ENCODE measurements around the gene ANKRD33B. TPM values are rescaled to one million over a fixed set of nuclear protein-coding genes. Genes with fewer than 3 reads are reported as not detected.
A peak's percentile ranks its signal among the peaks of the same experiment; 100 is the strongest.

The ANKRD33B gene
- total RNA-seq, 1 donor from 2014 or later = 2.1 TPM

- DNase-seq (ENCODE audit: low read depth in 2 of 2) = peak in 1 of 2 donors; percentile 86
Observed at GRCh38 chr5:10655161-10655971, 91.5 kb downstream of the ANKRD33B start.

DNA sequence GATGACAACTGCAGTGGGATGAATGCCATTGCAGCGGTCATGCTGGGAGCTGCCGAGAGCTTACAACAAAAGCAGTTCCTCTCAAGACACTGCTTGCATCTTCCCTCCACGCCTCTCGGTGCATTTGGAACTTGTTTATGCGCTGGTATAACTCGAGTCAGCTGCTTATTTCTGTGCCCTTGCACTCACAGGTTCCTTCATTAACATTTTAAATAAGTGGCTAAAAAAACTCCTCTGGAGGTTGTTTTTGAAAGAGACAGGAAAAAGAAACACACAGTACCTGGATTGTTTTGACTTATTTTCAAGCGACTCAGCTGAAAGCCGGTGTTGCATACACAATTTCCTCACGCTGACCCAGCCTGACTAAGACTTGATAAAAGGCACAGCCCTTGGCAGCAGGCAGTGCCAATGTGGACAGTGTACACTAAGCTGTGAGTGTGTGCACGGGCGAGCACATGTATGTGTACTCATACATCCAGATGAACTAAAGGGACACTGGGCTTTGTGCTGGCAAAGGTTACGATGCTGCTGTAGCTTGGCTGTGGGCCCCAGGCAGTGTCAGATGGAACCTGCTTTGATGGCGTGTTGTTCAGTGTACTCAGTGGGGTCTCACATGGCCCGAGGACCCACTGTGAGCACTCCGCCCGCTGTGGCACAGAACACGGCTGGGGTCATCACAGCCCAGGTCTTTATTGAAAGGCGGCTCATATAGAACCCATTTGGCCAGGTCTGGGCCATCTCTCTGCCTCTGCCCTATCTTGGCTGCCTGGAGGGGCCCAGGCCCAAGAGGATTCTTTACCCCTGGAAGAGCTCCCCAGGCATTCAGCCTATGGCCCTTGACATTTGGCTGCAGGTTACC, 92.3 kb downstream of the ANKRD33B start:
- peak in 1 of 2 donors; percentile 52 for DNase-seq (ENCODE audit: low read depth in 2 of 2)

GRCh38 chr5:10658265-10658664, 94.4 kb downstream of the ANKRD33B start:
- DNase-seq (ENCODE audit: low read depth in 2 of 2) = no peak

GRCh38 chr5:10660135-10660534, 96.3 kb downstream of the ANKRD33B start:
- DNase-seq (ENCODE audit: low read depth in 2 of 2) = no peak

DNA sequence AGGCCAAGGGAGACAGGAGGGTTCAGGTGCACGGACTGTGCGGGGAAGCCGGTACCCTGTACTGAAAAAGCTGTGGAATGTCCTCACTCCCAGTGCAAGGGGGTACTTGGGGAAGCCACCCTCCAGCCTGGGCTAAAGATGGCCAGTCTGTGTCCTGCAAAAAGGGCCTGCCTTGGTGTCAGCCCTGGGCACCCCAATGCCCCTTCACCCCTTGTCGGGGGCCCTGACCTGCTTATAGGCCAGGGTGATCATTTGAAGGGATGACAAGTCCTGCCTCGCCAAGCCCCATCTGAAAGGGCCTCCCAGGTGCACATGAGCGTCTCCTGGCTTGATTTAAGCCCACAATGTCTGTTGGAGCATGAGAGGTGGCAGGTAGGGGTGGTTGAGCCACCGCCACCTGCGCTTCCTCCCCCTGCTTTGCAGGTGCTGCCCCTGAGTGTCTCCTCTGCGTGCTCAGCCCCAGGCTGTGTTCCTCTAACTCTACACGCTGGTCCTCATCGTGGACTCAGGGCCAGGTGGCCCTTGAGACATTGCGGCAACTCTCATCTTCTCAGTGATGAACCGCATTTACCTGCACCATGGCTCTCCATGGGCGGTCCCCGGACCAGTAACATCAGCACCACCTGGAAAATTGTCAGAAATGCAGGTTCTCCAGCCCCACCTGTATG, 97.0 kb downstream of the ANKRD33B start:
- no peak for DNase-seq (ENCODE audit: low read depth in 2 of 2)

DNA sequence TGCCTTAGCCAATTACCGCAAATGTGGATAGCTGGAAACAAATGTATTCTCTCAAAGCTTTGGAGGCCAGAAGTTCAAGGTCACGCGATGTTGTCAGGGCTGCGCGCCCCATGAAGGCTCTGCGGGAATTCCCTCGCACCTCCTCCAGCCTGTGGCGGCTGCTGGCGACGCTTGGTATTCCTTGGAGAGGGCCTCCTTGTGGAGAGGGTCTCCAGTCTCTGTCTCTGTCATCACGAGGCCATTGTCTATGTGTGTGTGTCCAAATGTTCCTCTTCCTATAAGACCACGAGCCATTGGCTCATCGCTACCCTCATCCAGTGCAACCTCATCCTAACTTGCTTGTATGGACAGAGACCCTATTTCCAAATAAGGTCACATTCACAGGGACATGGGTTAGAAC, 97.5 kb downstream of the ANKRD33B start:
- no peak for DNase-seq (ENCODE audit: low read depth in 2 of 2)

GRCh38 chr5:10662083-10662482, 98.2 kb downstream of the ANKRD33B start:
- no peak for DNase-seq (ENCODE audit: low read depth in 2 of 2)

DNA sequence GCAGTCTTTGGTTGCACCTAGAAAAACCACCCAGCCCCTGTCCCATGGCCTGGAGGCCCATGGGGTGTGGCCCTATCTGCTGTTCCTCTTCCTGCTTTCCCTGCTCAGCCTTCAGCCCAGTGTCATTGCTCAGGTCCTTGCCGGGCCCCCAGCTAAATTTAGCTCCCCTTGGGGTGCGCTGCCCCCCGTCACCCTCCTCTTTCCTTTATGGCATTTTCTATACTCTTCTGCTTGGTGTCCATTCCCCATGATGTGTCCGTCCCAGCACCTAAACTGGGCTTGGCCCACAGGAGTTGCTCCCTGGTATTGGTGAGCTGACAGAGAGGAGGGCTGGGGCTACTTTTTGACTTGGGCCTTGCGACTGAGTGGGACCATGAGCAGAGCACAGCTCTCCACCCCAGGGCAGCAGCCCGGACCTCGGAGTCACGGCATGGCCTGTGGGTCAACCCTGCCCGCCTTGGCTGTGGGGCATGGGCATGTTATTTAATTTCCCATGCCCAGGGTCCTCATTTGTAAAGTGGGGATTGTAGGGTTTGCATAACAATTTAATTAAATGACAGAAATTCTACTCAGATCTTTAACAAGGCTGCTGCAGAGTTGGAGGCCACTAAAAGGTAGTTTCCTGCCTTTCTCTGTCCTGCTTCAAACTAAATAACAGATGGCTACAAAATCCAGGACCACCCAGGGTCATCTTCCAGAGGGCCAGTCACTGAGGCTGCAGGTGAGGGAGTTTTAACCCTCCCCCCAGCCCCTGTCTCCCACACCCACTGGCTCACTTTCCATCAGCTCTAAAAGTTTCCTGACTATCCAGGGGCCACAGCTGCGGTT, 99.0 kb downstream of the ANKRD33B start:
- DNase-seq (ENCODE audit: low read depth in 2 of 2) = no peak

DNA sequence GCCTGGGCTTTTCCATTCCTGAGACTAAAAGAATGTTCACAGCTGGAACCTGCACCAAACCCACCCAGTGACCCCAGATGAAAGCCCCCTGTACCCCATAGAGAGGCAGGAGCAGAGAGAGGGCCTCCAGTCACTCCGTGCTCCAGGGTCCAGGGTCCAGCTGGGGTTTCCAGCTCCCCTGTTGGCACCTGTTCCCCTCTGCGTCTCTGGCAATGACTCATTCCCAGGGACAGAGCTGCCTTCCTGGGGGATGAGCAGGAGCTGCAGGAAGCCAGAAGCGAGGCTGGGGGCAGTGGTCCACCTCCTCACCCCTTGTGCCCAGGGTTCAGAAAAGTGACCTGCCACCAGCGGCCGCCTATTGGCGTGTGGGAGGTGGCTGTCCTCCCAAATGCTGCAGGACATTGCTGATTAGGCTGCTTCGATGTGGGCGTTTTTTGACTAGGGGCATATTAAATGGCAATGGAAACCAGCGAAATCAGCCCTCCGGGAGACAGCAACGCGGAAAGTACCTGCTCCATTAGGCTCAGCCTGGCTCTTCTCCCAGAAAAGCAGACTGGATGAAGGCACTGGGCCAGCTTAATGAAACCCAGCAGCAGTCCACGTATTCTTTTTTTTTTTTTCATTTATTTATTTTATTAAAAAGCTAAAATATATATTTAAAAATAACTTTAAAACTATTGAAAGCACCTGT, 99.8 kb downstream of the ANKRD33B start:
- DNase-seq (ENCODE audit: low read depth in 2 of 2) = peak; percentile 37 to 66

DNA sequence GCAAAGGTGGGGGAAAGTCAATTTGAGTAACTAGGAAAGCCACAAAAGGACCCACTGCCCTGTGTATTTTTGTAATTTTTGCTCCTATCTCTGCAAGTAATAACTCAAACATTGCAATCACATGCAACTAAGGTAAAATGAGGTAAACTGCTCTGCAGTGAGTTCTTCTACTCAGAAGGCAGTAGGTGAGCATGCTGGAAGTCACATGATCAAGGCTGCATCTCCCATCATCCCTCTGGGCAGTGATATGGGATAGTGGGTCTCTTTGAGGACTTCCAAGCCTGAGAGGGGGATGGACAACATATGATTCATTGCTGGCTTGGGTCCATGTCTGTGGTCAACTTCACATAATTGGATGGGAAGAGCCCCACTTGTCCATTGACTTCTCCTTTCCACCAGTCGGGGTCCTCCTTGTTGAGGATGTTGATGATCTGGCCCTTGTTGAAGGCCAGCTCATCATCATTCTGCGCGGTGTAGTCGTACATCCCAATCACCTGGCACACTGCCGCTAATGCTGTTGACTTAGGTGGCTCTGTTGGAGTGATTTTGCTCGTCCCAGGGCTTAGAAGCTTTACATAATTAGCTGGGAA, 100.4 kb downstream of the ANKRD33B start:
- DNase-seq (ENCODE audit: low read depth in 2 of 2) = peak in 1 of 2 donors; percentile 25

DNA sequence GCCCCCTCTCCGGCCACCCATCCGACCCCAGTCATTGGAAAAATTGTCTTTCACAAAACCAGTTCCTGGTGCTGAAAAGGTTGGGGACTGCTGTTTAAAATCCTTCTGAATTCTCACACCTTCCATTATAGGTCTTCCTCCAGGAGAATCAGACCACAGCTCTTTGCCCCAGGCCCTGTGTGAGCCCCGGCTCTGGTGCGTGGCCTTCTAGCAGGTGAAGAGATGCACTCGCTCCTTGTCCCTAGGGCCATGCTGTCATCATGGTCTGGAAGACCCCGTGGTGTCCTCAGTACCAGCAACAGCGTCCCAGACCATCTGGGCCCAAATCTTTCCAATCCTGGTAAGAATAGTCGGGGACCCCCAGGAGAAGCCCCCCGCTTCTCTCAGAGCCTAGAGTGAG, 101.9 kb downstream of the ANKRD33B start:
- no peak for DNase-seq (ENCODE audit: low read depth in 2 of 2)

- no peak for DNase-seq (ENCODE audit: low read depth in 2 of 2)
Observed at GRCh38 chr5:10666531-10667299, 102.8 kb downstream of the ANKRD33B start.

- no peak for DNase-seq (ENCODE audit: low read depth in 2 of 2)
Observed at GRCh38 chr5:10667431-10668057, 103.7 kb downstream of the ANKRD33B start.

- no peak for DNase-seq (ENCODE audit: low read depth in 2 of 2)
Observed at GRCh38 chr5:10668697-10669096, 104.8 kb downstream of the ANKRD33B start.

GRCh38 chr5:10669983-10670382, 106.1 kb downstream of the ANKRD33B start:
- DNase-seq (ENCODE audit: low read depth in 2 of 2) = no peak

DNA sequence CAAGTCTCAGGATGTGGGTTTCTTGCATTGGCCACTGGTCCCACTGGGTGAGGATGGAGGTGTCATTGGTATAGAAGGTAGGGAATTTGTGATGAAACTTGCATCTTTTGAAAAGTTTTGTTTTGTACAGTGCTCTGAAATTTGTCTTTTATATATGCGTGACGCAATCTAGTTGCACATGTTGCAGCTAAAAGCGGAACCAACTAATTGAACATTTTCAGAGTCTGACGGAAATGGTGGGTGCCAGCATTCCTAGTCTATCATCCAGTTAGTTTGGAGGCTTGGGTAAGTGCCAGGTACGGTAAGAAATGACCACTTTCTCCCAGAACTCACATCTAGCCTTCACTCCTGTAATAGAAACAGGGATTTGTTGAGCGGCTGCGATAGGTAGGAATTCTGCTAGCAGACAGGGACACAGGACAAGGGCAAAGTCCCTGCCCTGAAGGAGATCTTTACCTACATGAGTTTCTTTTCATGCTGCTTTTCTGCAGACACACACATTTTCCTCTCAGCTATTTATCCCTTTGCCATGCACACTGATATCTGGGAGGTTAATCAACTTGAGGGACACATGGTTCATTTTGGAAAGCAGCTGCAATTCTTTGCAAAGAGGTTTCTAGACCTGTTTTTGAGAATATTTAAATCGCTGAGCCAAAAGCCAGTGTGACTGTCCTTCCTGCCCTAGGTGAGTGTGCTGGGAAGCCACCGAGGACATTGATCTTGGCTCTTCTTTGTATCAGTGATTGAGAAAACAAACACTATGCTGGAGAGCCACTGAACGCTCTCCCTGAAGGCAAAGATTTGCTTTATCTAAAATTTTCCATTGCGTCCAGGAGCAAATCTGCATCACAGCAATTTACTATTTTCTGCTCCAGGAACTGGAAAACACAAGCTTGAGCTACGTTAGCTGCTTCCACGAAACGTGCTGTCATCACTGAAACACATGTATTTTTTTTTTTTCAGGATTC, 107.5 kb downstream of the ANKRD33B start:
- DNase-seq (ENCODE audit: low read depth in 2 of 2) = no peak

DNA sequence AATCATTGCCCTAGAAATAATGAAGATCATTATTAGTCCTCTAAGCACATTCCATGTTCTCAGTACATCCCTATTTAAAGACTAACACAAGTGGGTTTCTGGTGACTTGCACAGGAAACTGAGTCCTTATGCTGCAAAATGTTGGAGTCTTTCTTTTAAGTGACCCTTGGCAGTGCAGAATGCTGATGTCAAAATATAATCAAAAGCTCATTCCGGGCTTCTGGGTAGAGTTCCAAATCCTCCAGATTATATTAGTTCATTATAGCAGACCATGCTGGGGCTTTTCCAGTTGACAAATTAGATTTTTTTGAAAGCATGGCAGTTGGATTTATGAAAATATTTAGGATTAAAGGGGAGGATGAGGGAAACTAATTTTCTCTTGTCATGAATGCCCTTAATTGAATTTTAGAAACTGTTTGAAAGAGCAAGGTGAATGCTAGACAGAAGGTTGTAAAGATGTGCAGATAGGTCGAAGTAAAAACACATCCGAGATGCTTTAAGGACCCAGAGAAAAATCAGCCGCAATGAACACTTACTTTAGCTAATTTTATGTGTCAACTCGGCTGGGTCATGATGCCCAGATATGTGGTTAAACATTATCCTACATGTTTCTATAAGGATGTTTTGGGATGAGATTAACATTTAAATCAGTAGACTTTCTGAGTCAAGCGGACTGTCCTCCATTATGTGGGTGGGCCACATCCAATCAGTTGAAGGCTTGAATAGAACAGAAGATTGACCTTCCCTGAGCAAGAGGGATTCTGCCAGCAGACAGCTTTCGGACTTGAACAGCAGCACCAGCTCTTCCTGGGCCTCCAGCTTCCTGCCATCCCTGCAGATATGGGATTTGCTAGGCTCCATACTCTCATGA, 108.5 kb downstream of the ANKRD33B start:
- no peak for DNase-seq (ENCODE audit: low read depth in 2 of 2)
